H1 (cell line): ENCODE measurements around the gene C12orf76. TPM values are rescaled to one million over a fixed set of nuclear protein-coding genes. Genes with fewer than 3 reads are reported as not detected.

Experiments used
- polyA plus RNA-seq, 7 experiments: library from polyadenylated mRNA; depleted of rRNA in 3 of 7; stranded (reverse) in 5 of 7; unstranded in 2 of 7; fragments of >200 nt in 5 of 7; fragments of 200-250 nt in 2 of 7; gene quantifications; 1 replicate in 5 of 7; 2 replicates in 1 of 7; 4 replicates in 1 of 7; pipeline versions ENCODE4 v1.2.1 to v1.2.3, GENCODE V29; 2011 to 2013; ENCODE audit warnings: missing spikeins in 2 of 7, mixed read lengths in 2 of 7
- small RNA-seq: library from polyadenylated mRNA; stranded (forward); fragments of <200 nt; extraction: miRNeasy Mini kit (QIAGEN cat#:217004); gene quantifications from one replicate; pipeline ENCODE3, GENCODE V24; 2013; ENCODE audit not compliant: insufficient read depth
- total RNA-seq: library from RNA; stranded (reverse); fragmentation: NEBNext Ultra II Directional; extraction: Animal tissue kit (Norgen Biotek cat#: 25700); gene quantifications from 2 replicates; pipeline ENCODE4 v1.2.1, GENCODE V29; 2021

Gene C12orf76
- total and polyA plus RNA-seq, 2 of the 8 experiments (the other 6 are each of a cell fraction or from before 2014, with no cell fraction given) = 14.4 to 18.6 TPM

Small RNA genes lying within 50 kb of the gene (small RNA-seq; reads per million reads assigned to genes)
- gene AC007546.2 = not detected

Other genes with a start within 250 kb of the C12orf76 start
- gene TRPV4, start 215.1 kb downstream of the C12orf76 start, total RNA-seq = 2.1 and 2.5 TPM in 2 replicates
- gene TRPV4, start 215.1 kb downstream of the C12orf76 start, polyA plus RNA-seq (2011; rRNA removed) = 6.2 and 6.4 TPM in 2 replicates
- gene GLTP, start 168.0 kb downstream of the C12orf76 start, total RNA-seq = 24.4 and 26.1 TPM in 2 replicates
- gene GLTP, start 168.0 kb downstream of the C12orf76 start, polyA plus RNA-seq (2011; rRNA removed) = 9.8 and 10.0 TPM in 2 replicates
- gene TCHP, start 148.2 kb downstream of the C12orf76 start, total RNA-seq = 4.5 TPM in 2 replicates
- 2.8 and 4.8 TPM in 2 replicates for gene TCHP, start 148.2 kb downstream of the C12orf76 start, polyA plus RNA-seq (2011; rRNA removed)
- gene GIT2, start 52.2 kb downstream of the C12orf76 start, total RNA-seq = 18.5 and 20.7 TPM in 2 replicates
- 7.8 and 9.6 TPM in 2 replicates for gene GIT2, start 52.2 kb downstream of the C12orf76 start, polyA plus RNA-seq (2011; rRNA removed)
- 16.8 and 17.1 TPM in 2 replicates for gene ANKRD13A, start 49.1 kb downstream of the C12orf76 start, total RNA-seq
- 21.4 and 22.6 TPM in 2 replicates for gene ANKRD13A, start 49.1 kb downstream of the C12orf76 start, polyA plus RNA-seq (2011; rRNA removed)
- 14.4 and 14.5 TPM in 2 replicates for gene IFT81, start 75.8 kb upstream of the C12orf76 start, total RNA-seq
- gene IFT81, start 75.8 kb upstream of the C12orf76 start, polyA plus RNA-seq (2011; rRNA removed) = 2.8 and 4.1 TPM in 2 replicates
- gene ATP2A2, start 232.7 kb upstream of the C12orf76 start, total RNA-seq = 271 and 275 TPM in 2 replicates
- gene ATP2A2, start 232.7 kb upstream of the C12orf76 start, polyA plus RNA-seq (2011; rRNA removed) = 86.1 and 108 TPM in 2 replicates